Measurements from ENCODE around the gene RHOBTB3.

The RHOBTB3 gene

DNA sequence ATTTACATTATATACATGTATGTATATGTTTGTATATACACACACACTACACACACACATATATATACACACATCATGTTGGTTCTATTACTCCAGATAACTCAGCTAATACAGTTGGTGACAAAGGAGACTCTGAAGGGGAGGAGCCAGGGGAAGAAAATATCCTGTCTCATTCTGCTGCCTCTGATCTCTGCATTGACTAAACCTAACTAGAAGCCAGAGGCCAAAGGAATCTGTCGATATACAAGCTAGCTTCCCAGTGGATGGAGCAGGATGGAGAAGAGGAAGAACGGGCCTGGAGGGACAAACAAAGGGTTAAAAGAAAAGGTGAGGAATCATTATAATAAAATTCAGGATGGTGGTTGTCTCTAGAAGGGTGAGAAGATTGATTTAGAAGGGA is 13.7 kb upstream of the RHOBTB3 start:
- TF ChIP-seq POLR2AphosphoS5 (IDR thresholded peaks at IDR 0.05; ENCODE audit: low read depth, low read length) (no peak), POLR2A (IDR thresholded peaks at IDR 0.05; ENCODE audit: low read depth, low read length) (no peak), TAF1 (IDR thresholded peaks at IDR 0.05; ENCODE audit: borderline replicate concordance, low read depth, low read length) (no peak)
- FAIRE-seq = no peak
- no peak for DNase-seq (ENCODE audit: insufficient read length)

- peak; percentile 63 for FAIRE-seq
- TF ChIP-seq POLR2AphosphoS5 (IDR thresholded peaks at IDR 0.05; ENCODE audit: low read depth, low read length) (no peak), TAF1 (IDR thresholded peaks at IDR 0.05; ENCODE audit: borderline replicate concordance, low read depth, low read length) (no peak), POLR2A (IDR thresholded peaks at IDR 0.05; ENCODE audit: low read depth, low read length) (no peak)
- no peak for DNase-seq (ENCODE audit: insufficient read length)
Observed at GRCh38 chr5:95718203-95718602, 12.9 kb upstream of the RHOBTB3 start.

DNA sequence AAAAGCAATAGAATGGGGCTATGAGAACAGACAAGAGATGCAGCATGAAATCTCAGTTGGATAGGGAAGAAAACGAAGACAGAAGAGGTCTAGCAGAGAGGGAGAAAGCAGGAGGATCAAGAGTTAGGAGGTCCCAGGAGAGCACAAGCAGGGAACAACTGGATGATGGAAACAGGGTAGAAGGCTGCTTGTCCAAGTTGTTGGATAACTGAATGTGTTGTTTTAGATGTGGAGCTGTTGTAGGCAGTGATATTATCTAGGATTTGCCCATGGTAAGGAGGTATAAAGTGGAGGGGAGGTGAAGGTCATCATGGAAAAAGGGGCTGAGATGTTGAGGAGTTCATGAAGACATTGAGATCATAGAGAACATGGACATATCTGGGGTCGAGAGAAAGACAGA is 12.4 kb upstream of the RHOBTB3 start:
- no peak for DNase-seq (ENCODE audit: insufficient read length)
- FAIRE-seq = peak; percentile 38
- no peak for TF ChIP-seq POLR2AphosphoS5 (IDR thresholded peaks at IDR 0.05; ENCODE audit: low read depth, low read length)
- no peak for TF ChIP-seq TAF1 (IDR thresholded peaks at IDR 0.05; ENCODE audit: borderline replicate concordance, low read depth, low read length)
- TF ChIP-seq POLR2A (IDR thresholded peaks at IDR 0.05; ENCODE audit: low read depth, low read length) = no peak

DNA sequence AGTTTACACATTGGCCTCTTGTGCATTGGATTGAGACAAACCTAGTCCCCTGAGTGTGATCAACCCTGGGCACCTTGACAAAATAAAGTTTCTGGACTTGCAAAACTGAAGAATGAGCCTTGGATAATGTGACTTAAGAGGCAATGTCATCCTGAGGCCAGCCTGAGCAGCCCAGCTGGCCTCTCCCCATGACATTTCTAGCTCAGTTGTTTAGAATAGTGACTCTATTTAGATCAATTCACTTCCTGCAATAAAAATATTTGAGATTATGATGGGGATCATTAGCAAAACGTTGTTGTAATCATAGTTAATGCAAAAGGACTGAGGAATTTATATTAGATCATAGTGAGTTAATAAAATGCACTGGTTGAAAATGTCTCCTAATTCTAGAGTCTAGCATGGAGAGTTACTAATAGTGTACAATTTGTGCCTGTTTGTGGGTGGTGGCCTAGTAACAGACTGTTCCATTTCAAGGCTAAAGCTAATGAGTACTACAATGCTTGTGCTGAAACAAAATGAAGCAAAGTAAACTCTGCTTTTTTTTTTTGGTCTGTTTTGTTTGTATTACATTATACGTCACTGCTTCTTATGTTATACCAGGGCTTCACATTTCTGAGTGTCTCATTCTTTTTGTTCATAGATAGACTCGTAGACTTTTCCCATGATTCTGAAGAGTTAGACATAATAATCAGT is 10.9 kb upstream of the RHOBTB3 start:
- TF ChIP-seq POLR2A (IDR thresholded peaks at IDR 0.05; ENCODE audit: low read depth, low read length) (no peak), TAF1 (IDR thresholded peaks at IDR 0.05; ENCODE audit: borderline replicate concordance, low read depth, low read length) (no peak), POLR2AphosphoS5 (IDR thresholded peaks at IDR 0.05; ENCODE audit: low read depth, low read length) (no peak)
- FAIRE-seq (no peak), DNase-seq (ENCODE audit: insufficient read length) (no peak)

GRCh38 chr5:95721582-95722295 is 9.4 kb upstream of the RHOBTB3 start:
- TF ChIP-seq TAF1 (IDR thresholded peaks at IDR 0.05; ENCODE audit: borderline replicate concordance, low read depth, low read length) = no peak
- no peak for TF ChIP-seq POLR2A (IDR thresholded peaks at IDR 0.05; ENCODE audit: low read depth, low read length)
- TF ChIP-seq POLR2AphosphoS5 (IDR thresholded peaks at IDR 0.05; ENCODE audit: low read depth, low read length) = no peak
- DNase-seq (ENCODE audit: insufficient read length) (no peak), FAIRE-seq (no peak)

DNA sequence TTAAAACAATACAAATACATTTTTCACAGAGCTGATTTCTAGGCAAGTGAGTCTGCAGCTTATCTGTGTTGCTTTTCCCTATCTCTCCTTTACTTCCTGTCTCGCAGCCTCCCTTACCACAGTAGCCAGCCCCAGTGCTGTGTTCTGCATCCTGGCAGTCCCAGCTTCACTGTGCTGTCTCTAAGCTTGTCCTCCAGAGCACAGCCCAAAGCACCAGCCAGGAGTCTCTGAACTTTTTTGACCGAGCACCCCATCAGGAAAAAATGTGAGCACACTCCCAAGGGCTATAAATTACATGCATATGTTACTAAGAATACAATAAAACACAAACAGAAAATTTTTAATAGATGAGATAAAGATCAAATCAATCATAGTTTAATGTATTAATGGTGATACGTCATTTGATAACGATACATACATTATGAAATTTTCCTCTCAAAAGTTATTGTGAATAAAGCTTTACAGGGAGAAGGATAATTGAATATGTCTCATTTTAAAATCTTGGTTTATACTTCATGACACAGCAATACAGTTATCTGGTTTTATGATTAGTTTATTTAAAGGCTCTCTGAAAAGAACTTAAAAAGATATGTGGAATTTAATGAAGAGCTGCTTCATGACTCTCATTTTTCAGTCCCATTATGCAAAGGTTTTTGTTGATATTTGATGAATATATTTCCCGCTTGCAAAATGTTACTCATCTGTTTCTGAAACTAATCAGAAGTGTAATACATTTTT is 7.3 kb upstream of the RHOBTB3 start:
- DNase-seq (ENCODE audit: insufficient read length) (no peak), FAIRE-seq (no peak)
- TF ChIP-seq POLR2A (IDR thresholded peaks at IDR 0.05; ENCODE audit: low read depth, low read length) (no peak), POLR2AphosphoS5 (IDR thresholded peaks at IDR 0.05; ENCODE audit: low read depth, low read length) (no peak), TAF1 (IDR thresholded peaks at IDR 0.05; ENCODE audit: borderline replicate concordance, low read depth, low read length) (no peak)

GRCh38 chr5:95725071-95725820 is 5.9 kb upstream of the RHOBTB3 start:
- TF ChIP-seq POLR2AphosphoS5 (IDR thresholded peaks at IDR 0.05; ENCODE audit: low read depth, low read length) = no peak
- TF ChIP-seq TAF1 (IDR thresholded peaks at IDR 0.05; ENCODE audit: borderline replicate concordance, low read depth, low read length) = no peak
- no peak for TF ChIP-seq POLR2A (IDR thresholded peaks at IDR 0.05; ENCODE audit: low read depth, low read length)
- DNase-seq (ENCODE audit: insufficient read length) = no peak
- no peak for FAIRE-seq

- no peak for TF ChIP-seq TAF1 (IDR thresholded peaks at IDR 0.05; ENCODE audit: borderline replicate concordance, low read depth, low read length)
- TF ChIP-seq POLR2A (IDR thresholded peaks at IDR 0.05; ENCODE audit: low read depth, low read length) = no peak
- TF ChIP-seq POLR2AphosphoS5 (IDR thresholded peaks at IDR 0.05; ENCODE audit: low read depth, low read length) = no peak
- FAIRE-seq (no peak), DNase-seq (ENCODE audit: insufficient read length) (no peak)
Observed at GRCh38 chr5:95725937-95726810, 5.0 kb upstream of the RHOBTB3 start.

- no peak for FAIRE-seq
- TF ChIP-seq TAF1 (IDR thresholded peaks at IDR 0.05; ENCODE audit: borderline replicate concordance, low read depth, low read length) = no peak
Observed at GRCh38 chr5:95726811-95727763, 4.0 kb upstream of the RHOBTB3 start.

More at GRCh38 chr5:95726811-95727763, 4.0 kb upstream of the RHOBTB3 start:
- DNase-seq (ENCODE audit: insufficient read length) = no peak
